Colonic mucosa (tissue), 4 donors: ENCODE results near the gene TH. TPM values are rescaled to one million over a fixed set of nuclear protein-coding genes. Genes with fewer than 3 reads are reported as not detected.

Source experiments
- DNase-seq: peaks from one replicate; pipeline ENCODE4 v3.0.0-alpha.2; 2020
- H3K27ac ChIP-seq: fragments of 200-600 bp; one replicate; pipeline ENCODE4 v1.8.0; 2021
- H3K27me3 ChIP-seq: fragments of 200-600 bp; one replicate; pipeline ENCODE4 v1.8.0; 2021
- H3K36me3 ChIP-seq: fragments of 200-600 bp; one replicate; pipeline ENCODE4 v1.8.0; 2021
- H3K4me1 ChIP-seq: fragments of 200-600 bp; one replicate; pipeline ENCODE4 v1.8.0; 2021; ENCODE audit warnings: mild to moderate bottlenecking
- H3K4me3 ChIP-seq: fragments of 200-600 bp; one replicate; pipeline ENCODE4 v1.8.0; 2021
- H3K9ac ChIP-seq, 2 donors: one replicate each; pipeline ENCODE4 v1.7.0; 2013; ENCODE audit warnings: control low read depth in 2 of 2, low read depth in 2 of 2, low read length in 2 of 2
- H3K9me3 ChIP-seq: fragments of 200-600 bp; one replicate; pipeline ENCODE4 v1.8.0; 2021
- CTCF ChIP-seq: fragments of 200-600 bp; IDR thresholded peaks from one replicate; pipeline ENCODE4 v1.8.0; 2022; ENCODE audit warnings: antibody characterized with exemption, mild to moderate bottlenecking
- intact Hi-C: fragments of 100-400 bp; cut with DNase I; formaldehyde crosslinking; loops from one replicate; pipeline ENCODE4 v1.14.1; 2022
- total RNA-seq, 2 donors: library from RNA; stranded (reverse); fragmentation: NEBNext Ultra II Directional in 1 of 2; extraction: Animal tissue kit (Norgen Biotek cat#: 25700) in 1 of 2; gene quantifications; one replicate each; pipeline ENCODE4 v1.2.1, GENCODE V29; 2021
- donor health status: healthy.
- donor health status: DM: no; HTN: no; CAD: no.
- donor health status: DM: no; HTN: no; CAD: no.

TH gene
- total RNA-seq, 2 donors from 2014 or later, result 0.15 TPM; not detected in 1

- intact Hi-C loops, result no loop called here
- Histone ChIP-seq H3K27me3 (peaks cover 8% of the 10 kb centered on the region), H3K9ac (no peak overlapping the region), H3K36me3 (no peaks in the 10 kb centered on the region), H3K9me3 (no peaks in the 10 kb centered on the region), H3K4me3 (peak overlapping the region; percentile 21), H3K27ac (no peak overlapping the region), H3K4me1 (no peaks in the 10 kb centered on the region)
- peak; percentile 42 for DNase-seq
- TF ChIP-seq CTCF, result peak; percentile 58
These were observed 5.3 kb downstream of the TH start for GRCh38 chr11:2166091-2166851.

- no peaks in the 10 kb centered on the region for H3K4me1 ChIP-seq
- H3K9ac ChIP-seq, result no peak overlapping the region
- H3K36me3 ChIP-seq, result no peaks in the 10 kb centered on the region
- DNase-seq, result no peak
- H3K4me3 ChIP-seq, result no peak overlapping the region
- intact Hi-C loops, result no loop called here
- H3K9me3 ChIP-seq, result no peaks in the 10 kb centered on the region
- peaks cover 8% of the 10 kb centered on the region for H3K27me3 ChIP-seq
- TF ChIP-seq CTCF, result no peak
- H3K27ac ChIP-seq, result no peak overlapping the region
These were observed 6.0 kb downstream of the TH start for GRCh38 chr11:2165571-2165970.

- Histone ChIP-seq H3K4me3 (no peak overlapping the region), H3K27me3 (peaks cover 8% of the 10 kb centered on the region), H3K36me3 (no peaks in the 10 kb centered on the region), H3K9ac (no peak overlapping the region), H3K27ac (no peak overlapping the region), H3K9me3 (no peaks in the 10 kb centered on the region), H3K4me1 (no peaks in the 10 kb centered on the region)
- no peak for TF ChIP-seq CTCF
- DNase-seq, result no peak
- intact Hi-C loops, result no loop called here
These were observed 6.6 kb downstream of the TH start for GRCh38 chr11:2164861-2165555.

GRCh38 chr11:2164081-2164480, 7.5 kb downstream of the TH start:
- Histone ChIP-seq H3K27ac (no peak overlapping the region), H3K27me3 (peaks cover 8% of the 10 kb centered on the region), H3K9ac (no peak overlapping the region), H3K36me3 (no peaks in the 10 kb centered on the region), H3K4me1 (no peaks in the 10 kb centered on the region), H3K9me3 (no peaks in the 10 kb centered on the region), H3K4me3 (no peak overlapping the region)
- intact Hi-C loops, result no loop called here
- no peak for TF ChIP-seq CTCF
- DNase-seq, result no peak

GRCh38 chr11:2163428-2163978, 8.1 kb downstream of the TH start:
- TF ChIP-seq CTCF, result no peak
- no peaks in the 10 kb centered on the region for H3K36me3 ChIP-seq
- H3K4me1 ChIP-seq, result no peaks in the 10 kb centered on the region
- intact Hi-C loops, result no loop called here
- H3K27ac ChIP-seq, result no peak overlapping the region
- no peak for DNase-seq
- H3K9me3 ChIP-seq, result no peaks in the 10 kb centered on the region
- H3K9ac ChIP-seq, result no peak overlapping the region
- no peak overlapping the region for H3K4me3 ChIP-seq
- peaks cover 8% of the 10 kb centered on the region for H3K27me3 ChIP-seq
